Upper lobe of left lung (tissue), 4 donors: ENCODE data around the gene KRT2.

Experiments
- POLR2AphosphoS5 ChIP-seq, 2 donors: sonication (generic); formaldehyde crosslinking; IDR thresholded peaks; one replicate each; pipeline ENCODE4 v1.5.1; 2017; ENCODE audit warnings: antibody characterized with exemption in 2 of 2
- TF ChIP-seq, protein P1 (sequence below), 6 experiments: fragments of 450-650 bp in 4 of 6; fragments of 200-600 bp in 2 of 6; sonication (generic) in 2 of 6; IDR thresholded peaks; one replicate each; pipeline ENCODE4 v1.5.1; 2016 to 2019; ENCODE audit warnings: antibody characterized with exemption in 6 of 6

DNA sequence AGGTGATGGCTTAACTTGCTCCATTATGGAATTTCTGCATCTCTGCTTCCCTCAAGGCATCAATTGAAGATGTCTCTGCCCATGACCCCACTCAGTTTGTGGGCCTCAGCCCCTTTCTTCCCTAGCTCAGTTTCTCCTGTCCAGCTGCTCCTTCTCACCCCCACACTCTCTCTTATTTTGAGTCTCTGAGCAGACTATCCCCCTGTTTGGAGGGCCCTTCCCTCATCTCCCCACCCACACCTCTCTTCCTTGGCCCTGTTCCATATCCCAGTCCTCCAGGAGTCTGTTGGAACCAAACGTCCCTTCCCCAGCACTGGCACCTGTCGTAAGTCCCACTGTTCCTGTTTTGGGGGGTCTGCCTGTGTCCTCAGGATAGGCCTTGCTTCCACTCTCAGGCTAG lies 36.5 kb upstream of the KRT2 start:
- TF ChIP-seq, protein P1, sequence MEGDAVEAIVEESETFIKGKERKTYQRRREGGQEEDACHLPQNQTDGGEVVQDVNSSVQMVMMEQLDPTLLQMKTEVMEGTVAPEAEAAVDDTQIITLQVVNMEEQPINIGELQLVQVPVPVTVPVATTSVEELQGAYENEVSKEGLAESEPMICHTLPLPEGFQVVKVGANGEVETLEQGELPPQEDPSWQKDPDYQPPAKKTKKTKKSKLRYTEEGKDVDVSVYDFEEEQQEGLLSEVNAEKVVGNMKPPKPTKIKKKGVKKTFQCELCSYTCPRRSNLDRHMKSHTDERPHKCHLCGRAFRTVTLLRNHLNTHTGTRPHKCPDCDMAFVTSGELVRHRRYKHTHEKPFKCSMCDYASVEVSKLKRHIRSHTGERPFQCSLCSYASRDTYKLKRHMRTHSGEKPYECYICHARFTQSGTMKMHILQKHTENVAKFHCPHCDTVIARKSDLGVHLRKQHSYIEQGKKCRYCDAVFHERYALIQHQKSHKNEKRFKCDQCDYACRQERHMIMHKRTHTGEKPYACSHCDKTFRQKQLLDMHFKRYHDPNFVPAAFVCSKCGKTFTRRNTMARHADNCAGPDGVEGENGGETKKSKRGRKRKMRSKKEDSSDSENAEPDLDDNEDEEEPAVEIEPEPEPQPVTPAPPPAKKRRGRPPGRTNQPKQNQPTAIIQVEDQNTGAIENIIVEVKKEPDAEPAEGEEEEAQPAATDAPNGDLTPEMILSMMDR (IDR thresholded peaks at IDR 0.05): no peak
- no peak for TF ChIP-seq POLR2AphosphoS5 (IDR thresholded peaks at IDR 0.05)
